ENCODE results near the gene SMIM1. TPM values are rescaled to one million over a fixed set of nuclear protein-coding genes. Genes with fewer than 3 reads are reported as not detected.

SMIM1 gene
- total RNA-seq, 1 experiment from 2014 or later: 2.7 TPM

DNA sequence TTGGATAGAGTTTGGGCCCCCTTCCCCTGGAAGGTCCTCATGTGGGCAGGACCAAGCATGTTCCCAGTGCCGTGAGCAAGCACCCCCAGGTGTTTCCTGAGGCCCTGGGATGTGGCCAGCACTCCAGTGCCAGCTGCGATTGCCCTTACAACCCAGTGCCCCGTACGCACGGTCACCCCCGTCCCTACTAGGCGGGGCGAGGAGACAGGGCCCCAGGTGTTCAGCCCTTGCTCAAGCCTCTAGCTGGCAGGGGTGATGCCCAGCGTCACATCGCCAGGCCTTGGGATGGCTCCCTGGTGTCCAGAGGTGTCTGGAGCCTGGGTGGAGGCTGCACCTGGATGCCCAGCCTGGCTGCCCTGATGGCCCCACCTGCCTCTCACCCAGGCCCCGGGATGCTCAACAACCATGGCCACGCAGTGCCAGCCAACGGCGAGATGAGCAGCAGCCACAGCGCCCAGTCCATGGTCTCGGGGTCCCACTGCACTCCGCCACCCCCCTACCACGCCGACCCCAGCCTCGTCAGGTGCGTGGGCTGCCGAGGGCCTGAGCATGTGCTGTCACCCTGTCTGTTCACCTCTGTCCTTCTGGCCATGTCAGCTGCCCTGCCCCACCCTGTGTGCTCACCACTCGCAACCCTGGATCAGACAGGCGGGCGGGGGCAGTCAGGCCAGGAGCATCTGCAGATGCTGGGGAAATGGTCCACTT is 41.9 kb upstream of the SMIM1 start:
- Mint-ChIP-seq H3K4me1 (ENCODE audit: low read depth, unreplicated experiment) (no peaks in the 10 kb centered on the region), H3K27me3 (ENCODE audit: unreplicated experiment) (peaks cover 8% of the 10 kb centered on the region), H3K36me3 (ENCODE audit: insufficient read depth, unreplicated experiment) (no peaks in the 10 kb centered on the region), H3K4me3 (ENCODE audit: low read depth, unreplicated experiment) (no peak overlapping the region), H3K9me3 (ENCODE audit: low read depth, unreplicated experiment) (no peaks in the 10 kb centered on the region), H3K27ac (ENCODE audit: unreplicated experiment) (no peak overlapping the region)
- no TSS peak for BruUV-seq (replicated peaks)
- CTCF ChIA-PET: no interaction called here
- no peak for DNase-seq
- intact Hi-C loops (cut with micrococcal nuclease; ENCODE audit: unreplicated experiment): no loop called here
- TF ChIP-seq, protein P1, sequence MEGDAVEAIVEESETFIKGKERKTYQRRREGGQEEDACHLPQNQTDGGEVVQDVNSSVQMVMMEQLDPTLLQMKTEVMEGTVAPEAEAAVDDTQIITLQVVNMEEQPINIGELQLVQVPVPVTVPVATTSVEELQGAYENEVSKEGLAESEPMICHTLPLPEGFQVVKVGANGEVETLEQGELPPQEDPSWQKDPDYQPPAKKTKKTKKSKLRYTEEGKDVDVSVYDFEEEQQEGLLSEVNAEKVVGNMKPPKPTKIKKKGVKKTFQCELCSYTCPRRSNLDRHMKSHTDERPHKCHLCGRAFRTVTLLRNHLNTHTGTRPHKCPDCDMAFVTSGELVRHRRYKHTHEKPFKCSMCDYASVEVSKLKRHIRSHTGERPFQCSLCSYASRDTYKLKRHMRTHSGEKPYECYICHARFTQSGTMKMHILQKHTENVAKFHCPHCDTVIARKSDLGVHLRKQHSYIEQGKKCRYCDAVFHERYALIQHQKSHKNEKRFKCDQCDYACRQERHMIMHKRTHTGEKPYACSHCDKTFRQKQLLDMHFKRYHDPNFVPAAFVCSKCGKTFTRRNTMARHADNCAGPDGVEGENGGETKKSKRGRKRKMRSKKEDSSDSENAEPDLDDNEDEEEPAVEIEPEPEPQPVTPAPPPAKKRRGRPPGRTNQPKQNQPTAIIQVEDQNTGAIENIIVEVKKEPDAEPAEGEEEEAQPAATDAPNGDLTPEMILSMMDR (IDR thresholded peaks at IDR 0.05; ENCODE audit: unreplicated experiment): no peak

DNA sequence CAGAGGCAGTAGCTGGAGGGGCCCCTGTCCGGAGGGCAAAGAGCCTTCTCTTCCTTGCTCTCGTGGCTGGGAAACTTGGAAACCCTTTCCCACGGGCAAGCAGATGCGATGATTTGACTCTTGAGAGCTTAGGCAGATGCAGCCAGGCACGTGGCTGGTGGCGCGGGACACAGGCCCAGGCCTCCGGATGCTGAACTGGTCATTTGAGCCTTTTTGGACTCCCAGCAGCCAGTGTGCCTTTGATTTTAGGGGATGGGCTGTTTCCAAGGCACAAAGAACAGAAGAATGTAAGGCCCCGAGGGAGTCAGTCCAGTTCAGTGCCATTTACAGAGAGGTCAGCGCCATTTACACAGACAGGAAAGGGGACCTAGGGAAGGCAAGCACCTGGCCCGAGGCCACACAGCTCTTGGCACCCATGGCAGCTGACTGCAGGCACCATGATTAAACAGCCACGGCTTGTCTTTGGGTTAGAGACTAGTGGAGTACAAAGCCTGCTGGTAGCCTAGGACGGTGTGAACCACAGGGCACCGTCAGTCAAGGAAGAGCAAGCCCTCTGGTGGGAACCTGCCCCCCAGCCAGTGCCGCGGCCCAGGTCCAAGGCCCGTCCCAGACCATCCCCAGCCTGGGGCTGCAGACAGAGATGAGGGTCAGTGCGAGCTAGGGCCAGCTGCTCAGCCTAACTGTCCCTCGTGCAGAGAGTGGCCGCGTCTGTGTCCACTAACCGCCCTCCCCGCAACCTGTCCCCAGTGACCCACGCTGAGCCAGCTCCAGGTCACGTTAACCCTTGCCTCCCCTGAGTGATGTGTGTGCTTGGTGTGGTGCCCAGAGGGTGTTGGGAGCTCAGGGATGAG is 40.7 kb upstream of the SMIM1 start:
- Mint-ChIP-seq H3K27ac (ENCODE audit: unreplicated experiment) (no peak overlapping the region), H3K4me3 (ENCODE audit: low read depth, unreplicated experiment) (no peak overlapping the region), H3K36me3 (ENCODE audit: insufficient read depth, unreplicated experiment) (no peaks in the 10 kb centered on the region), H3K9me3 (ENCODE audit: low read depth, unreplicated experiment) (no peaks in the 10 kb centered on the region), H3K4me1 (ENCODE audit: low read depth, unreplicated experiment) (no peaks in the 10 kb centered on the region), H3K27me3 (ENCODE audit: unreplicated experiment) (peaks cover 8% of the 10 kb centered on the region)
- BruUV-seq (replicated peaks): no TSS peak
- intact Hi-C loops (cut with micrococcal nuclease; ENCODE audit: unreplicated experiment): no loop called here
- CTCF ChIA-PET: no interaction called here
- TF ChIP-seq, protein P1 (IDR thresholded peaks at IDR 0.05; ENCODE audit: unreplicated experiment): no peak
- DNase-seq: no peak

DNA sequence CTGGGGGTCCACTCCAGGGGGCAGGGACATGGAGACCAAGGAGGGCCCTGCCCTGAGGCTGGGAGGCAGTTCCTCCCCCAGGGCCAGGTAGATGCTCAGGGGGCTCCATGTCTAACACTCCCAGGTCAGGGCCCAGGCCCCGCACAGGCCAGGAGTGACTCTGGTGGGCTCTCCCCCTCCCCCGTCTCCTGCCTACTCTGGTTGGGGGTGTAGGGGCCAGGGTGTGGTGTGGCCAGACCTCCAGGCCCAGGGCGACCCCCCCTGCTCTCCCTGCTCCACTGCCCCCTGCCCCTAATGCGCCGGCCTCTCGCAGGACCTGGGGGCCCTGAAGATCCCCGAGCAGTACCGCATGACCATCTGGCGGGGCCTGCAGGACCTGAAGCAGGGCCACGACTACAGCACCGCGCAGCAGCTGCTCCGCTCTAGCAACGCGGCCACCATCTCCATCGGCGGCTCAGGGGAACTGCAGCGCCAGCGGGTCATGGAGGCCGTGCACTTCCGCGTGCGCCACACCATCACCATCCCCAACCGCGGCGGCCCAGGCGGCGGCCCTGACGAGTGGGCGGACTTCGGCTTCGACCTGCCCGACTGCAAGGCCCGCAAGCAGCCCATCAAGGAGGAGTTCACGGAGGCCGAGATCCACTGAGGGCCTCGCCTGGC is 40.0 kb upstream of the SMIM1 start:
- no peak for DNase-seq
- no peaks in the 10 kb centered on the region for H3K36me3 Mint-ChIP-seq (ENCODE audit: insufficient read depth, unreplicated experiment)
- intact Hi-C loops (cut with micrococcal nuclease; ENCODE audit: unreplicated experiment): no loop called here
- TF ChIP-seq, protein P1 (IDR thresholded peaks at IDR 0.05; ENCODE audit: unreplicated experiment): no peak
- CTCF ChIA-PET: no interaction called here
- H3K27me3 Mint-ChIP-seq (ENCODE audit: unreplicated experiment): peaks cover 8% of the 10 kb centered on the region
- H3K4me3 Mint-ChIP-seq (ENCODE audit: low read depth, unreplicated experiment): no peak overlapping the region
- H3K9me3 Mint-ChIP-seq (ENCODE audit: low read depth, unreplicated experiment): no peaks in the 10 kb centered on the region
- H3K4me1 Mint-ChIP-seq (ENCODE audit: low read depth, unreplicated experiment): no peaks in the 10 kb centered on the region
- no TSS peak for BruUV-seq (replicated peaks)
- no peak overlapping the region for H3K27ac Mint-ChIP-seq (ENCODE audit: unreplicated experiment)

DNA sequence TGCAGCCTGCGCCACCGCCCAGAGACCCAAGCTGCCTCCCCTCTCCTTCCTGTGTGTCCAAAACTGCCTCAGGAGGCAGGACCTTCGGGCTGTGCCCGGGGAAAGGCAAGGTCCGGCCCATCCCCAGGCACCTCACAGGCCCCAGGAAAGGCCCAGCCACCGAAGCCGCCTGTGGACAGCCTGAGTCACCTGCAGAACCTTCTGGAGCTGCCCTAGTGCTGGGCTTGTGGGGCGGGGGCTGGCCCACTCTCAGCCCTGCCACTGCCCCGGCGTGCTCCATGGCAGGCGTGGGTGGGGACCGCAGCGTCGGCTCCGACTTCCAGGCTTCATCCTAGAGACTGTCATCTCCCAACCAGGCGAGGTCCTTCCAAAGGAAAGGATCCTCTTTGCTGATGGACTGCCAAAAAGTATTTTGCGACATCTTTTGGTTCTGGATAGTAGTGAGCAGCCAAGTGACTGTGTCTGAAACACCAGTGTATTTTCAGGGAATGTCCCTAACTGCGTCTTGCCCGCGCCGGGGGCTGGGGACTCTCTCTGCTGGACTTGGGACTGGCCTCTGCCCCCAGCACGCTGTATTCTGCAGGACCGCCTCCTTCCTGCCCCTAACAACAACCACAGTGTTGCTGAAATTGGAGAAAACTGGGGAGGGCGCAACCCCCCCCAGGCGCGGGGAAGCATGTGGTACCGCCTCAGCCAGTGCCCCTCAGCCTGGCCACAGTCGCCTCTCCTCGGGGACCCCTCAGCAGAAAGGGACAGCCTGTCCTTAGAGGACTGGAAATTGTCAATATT is 39.3 kb upstream of the SMIM1 start:
- Mint-ChIP-seq H3K9me3 (ENCODE audit: low read depth, unreplicated experiment) (no peaks in the 10 kb centered on the region), H3K4me1 (ENCODE audit: low read depth, unreplicated experiment) (no peaks in the 10 kb centered on the region), H3K27me3 (ENCODE audit: unreplicated experiment) (peaks cover 6% of the 10 kb centered on the region), H3K4me3 (ENCODE audit: low read depth, unreplicated experiment) (no peak overlapping the region), H3K36me3 (ENCODE audit: insufficient read depth, unreplicated experiment) (no peaks in the 10 kb centered on the region), H3K27ac (ENCODE audit: unreplicated experiment) (no peak overlapping the region)
- DNase-seq: no peak
- no TSS peak for BruUV-seq (replicated peaks)
- CTCF ChIA-PET: no interaction called here
- TF ChIP-seq, protein P1 (IDR thresholded peaks at IDR 0.05; ENCODE audit: unreplicated experiment): no peak
- intact Hi-C loops (cut with micrococcal nuclease; ENCODE audit: unreplicated experiment): no loop called here
